Calu3 (cell line): ENCODE results near the gene NUFIP2. TPM values are rescaled to one million over a fixed set of nuclear protein-coding genes. Genes with fewer than 3 reads are reported as not detected.
A peak's percentile ranks its signal among the peaks of the same experiment; 100 is the strongest.
"Not testable (repeated sequence)": the region's sequence is repeated elsewhere in the genome, so short reads cannot be mapped to it uniquely, and the experiment has no call there.

Experiments
- BruUV-seq: library from RNA; stranded (reverse); fragments of 400-500 nt; replicated peaks from 2 replicates; lab custom pipeline; 2021; lab: Mats Ljungman, UMichigan
- CTCF ChIA-PET: fragments of 300-600 bp; sonication (Branson Sonifier 250); formaldehyde crosslinking; loops from one replicate; lab custom pipeline; 2022; ENCODE audit warnings: antibody characterized with exemption; lab: Charles Lee
- DNase-seq: peaks from one replicate; pipeline ENCODE4 v3.0.0; 2022
- H3K27ac Mint-ChIP-seq: one replicate; pipeline ENCODE4 v1.8.0; 2022; ENCODE audit warnings: mixed read lengths; ENCODE audit not compliant: unreplicated experiment
- H3K27me3 Mint-ChIP-seq: one replicate; pipeline ENCODE4 v1.8.0; 2022; ENCODE audit warnings: mixed read lengths; ENCODE audit not compliant: unreplicated experiment
- H3K36me3 Mint-ChIP-seq: one replicate; pipeline ENCODE4 v1.8.0; 2022; ENCODE audit warnings: mild to moderate bottlenecking, moderate library complexity, mixed read lengths; ENCODE audit not compliant: insufficient read depth, unreplicated experiment
- H3K4me1 Mint-ChIP-seq: one replicate; pipeline ENCODE4 v1.8.0; 2022; ENCODE audit warnings: mild to moderate bottlenecking, low read depth, mixed read lengths; ENCODE audit not compliant: unreplicated experiment
- H3K4me3 Mint-ChIP-seq: one replicate; pipeline ENCODE4 v1.8.0; 2022; ENCODE audit warnings: mild to moderate bottlenecking, low read depth, moderate library complexity, mixed read lengths; ENCODE audit not compliant: unreplicated experiment
- H3K9me3 Mint-ChIP-seq: one replicate; pipeline ENCODE4 v1.8.0; 2022; ENCODE audit warnings: low read depth, mixed read lengths; ENCODE audit not compliant: unreplicated experiment
- CTCF ChIP-seq: fragments of 200-600 bp; IDR thresholded peaks from one replicate; pipeline ENCODE4 v1.8.0; 2022; ENCODE audit warnings: antibody characterized with exemption; ENCODE audit not compliant: unreplicated experiment
- intact Hi-C: fragments of 100-400 bp; cut with micrococcal nuclease; formaldehyde crosslinking; loops from one replicate; pipeline ENCODE4 v1.10.0; 2022; ENCODE audit not compliant: unreplicated experiment
- total RNA-seq: library from RNA; stranded (reverse); gene quantifications from 2 replicates; pipeline ENCODE4 v1.2.3, GENCODE V29; 2022

Gene NUFIP2
- total RNA-seq, 1 experiment from 2014 or later, result 92.9 TPM

GRCh38 chr17:29237476-29238132, 56.3 kb downstream of the NUFIP2 start:
- H3K4me1 Mint-ChIP-seq, result peaks cover 9% of the 10 kb centered on the region
- peaks cover 5% of the 10 kb centered on the region for H3K36me3 Mint-ChIP-seq
- no peaks in the 10 kb centered on the region for H3K9me3 Mint-ChIP-seq
- peak overlapping the region; percentile 80 for H3K27ac Mint-ChIP-seq
- CTCF ChIA-PET, result interaction anchor here (1.1 kb wide), 1 partner anchor 12 kb away, joined by 3 read pairs; no protein-coding TSS in a partner anchor
- H3K27me3 Mint-ChIP-seq, result no peaks in the 10 kb centered on the region
- no peak for TF ChIP-seq CTCF
- DNase-seq, result no peak
- H3K4me3 Mint-ChIP-seq, result no peak overlapping the region
- intact Hi-C loops, result no loop called here
- no TSS peak for BruUV-seq

GRCh38 chr17:29235904-29236303, 58.0 kb downstream of the NUFIP2 start:
- Mint-ChIP-seq H3K4me1 (peaks cover 8% of the 10 kb centered on the region), H3K36me3 (peaks cover 5% of the 10 kb centered on the region), H3K4me3 (no peak overlapping the region), H3K27ac (no peak overlapping the region), H3K9me3 (no peaks in the 10 kb centered on the region), H3K27me3 (no peaks in the 10 kb centered on the region)
- no peak for DNase-seq
- intact Hi-C loops, result no loop called here
- no peak for TF ChIP-seq CTCF
- BruUV-seq, result no TSS peak
- CTCF ChIA-PET, result interaction anchor here (1.6 kb wide), 1 partner anchor 16 kb away, joined by 6 read pairs; no protein-coding TSS in a partner anchor

- H3K27ac Mint-ChIP-seq, BruUV-seq, H3K9me3 Mint-ChIP-seq, intact Hi-C loops, H3K27me3 Mint-ChIP-seq, H3K36me3 Mint-ChIP-seq, H3K4me1 Mint-ChIP-seq, DNase-seq, H3K4me3 Mint-ChIP-seq: not testable (repeated sequence)
- CTCF ChIA-PET, result interaction anchor here (1.6 kb wide), 1 partner anchor 15 kb away, joined by 6 read pairs; no protein-coding TSS in a partner anchor
Measured at GRCh38 chr17:29234972-29235371, 59.0 kb downstream of the NUFIP2 start.

GRCh38 chr17:29233301-29233700, 60.6 kb downstream of the NUFIP2 start:
- Mint-ChIP-seq H3K4me3 (no peak overlapping the region), H3K27ac (no peak overlapping the region), H3K4me1 (no peaks in the 10 kb centered on the region), H3K36me3 (peaks cover 5% of the 10 kb centered on the region), H3K9me3 (no peaks in the 10 kb centered on the region), H3K27me3 (no peaks in the 10 kb centered on the region)
- TF ChIP-seq CTCF, result no peak
- no TSS peak for BruUV-seq
- CTCF ChIA-PET, result interaction anchor here (0.6 to 1.0 kb wide), 2 partner anchors 13 to 88 kb away, joined by 3 to 4 read pairs; no protein-coding TSS in a partner anchor
- no peak for DNase-seq
- intact Hi-C loops, result no loop called here

- DNase-seq, result no peak
- H3K27ac Mint-ChIP-seq, result no peak overlapping the region
- no TSS peak for BruUV-seq
- H3K27me3 Mint-ChIP-seq, result no peaks in the 10 kb centered on the region
- no peaks in the 10 kb centered on the region for H3K4me1 Mint-ChIP-seq
- no peak for TF ChIP-seq CTCF
- no peak overlapping the region for H3K4me3 Mint-ChIP-seq
- H3K9me3 Mint-ChIP-seq, result no peaks in the 10 kb centered on the region
- CTCF ChIA-PET, result no interaction called here
- intact Hi-C loops, result no loop called here
- H3K36me3 Mint-ChIP-seq, result peaks cover 4% of the 10 kb centered on the region
Measured at GRCh38 chr17:29225396-29225795, 68.6 kb downstream of the NUFIP2 start.

- intact Hi-C loops, result not testable (repeated sequence)
- CTCF ChIA-PET, result interaction anchor here (3.5 kb wide), 1 partner anchor 72 kb away, joined by 28 read pairs; no protein-coding TSS in a partner anchor
Measured at GRCh38 chr17:29221338-29221737, 72.6 kb downstream of the NUFIP2 start.

More at GRCh38 chr17:29221338-29221737, 72.6 kb downstream of the NUFIP2 start:
- not testable (repeated sequence) for H3K4me1 Mint-ChIP-seq, H3K9me3 Mint-ChIP-seq, H3K27me3 Mint-ChIP-seq, H3K4me3 Mint-ChIP-seq, H3K27ac Mint-ChIP-seq, H3K36me3 Mint-ChIP-seq, DNase-seq, BruUV-seq
